Measurements from ENCODE around the gene PCDHB2. TPM values are rescaled to one million over a fixed set of nuclear protein-coding genes. Genes with fewer than 3 reads are reported as not detected.

Gene PCDHB2
- 4.9 and 8.9 TPM in 2 replicates for total RNA-seq (2014; rRNA removed; shearing (Covaris generic))
- 4.4 and 6.0 TPM in 2 replicates for polyA plus RNA-seq (2016; fragmentation: Nextera tagmentation; extraction: Ambion mirVana)

DNA sequence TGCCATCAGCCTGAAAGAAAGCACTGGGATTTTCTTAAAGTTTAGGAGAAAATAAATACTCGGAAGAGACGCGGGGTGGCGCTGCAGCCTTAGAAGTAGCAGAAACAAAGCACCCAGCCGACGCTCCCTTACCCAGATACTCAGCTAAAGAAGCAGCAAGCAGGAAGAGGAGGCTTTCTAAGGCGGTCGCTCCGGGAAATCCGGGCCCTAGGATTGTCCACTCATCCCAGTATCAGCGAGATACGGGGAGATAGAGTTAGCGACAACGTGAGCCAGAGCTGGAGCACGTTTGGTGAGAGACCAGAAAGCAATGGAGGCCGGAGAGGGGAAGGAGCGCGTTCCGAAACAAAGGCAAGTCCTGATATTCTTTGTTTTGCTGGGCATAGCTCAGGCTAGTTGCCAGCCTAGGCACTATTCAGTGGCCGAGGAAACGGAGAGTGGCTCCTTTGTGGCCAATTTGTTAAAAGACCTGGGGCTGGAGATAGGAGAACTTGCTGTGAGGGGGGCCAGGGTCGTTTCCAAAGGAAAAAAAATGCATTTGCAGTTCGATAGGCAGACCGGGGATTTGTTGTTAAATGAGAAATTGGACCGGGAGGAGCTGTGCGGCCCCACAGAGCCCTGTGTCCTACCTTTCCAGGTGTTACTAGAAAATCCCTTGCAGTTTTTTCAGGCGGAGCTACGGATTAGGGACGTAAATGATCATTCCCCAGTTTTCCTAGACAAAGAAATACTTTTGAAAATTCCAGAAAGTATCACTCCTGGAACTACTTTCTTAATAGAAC is at the start of gene PCDHB2:
Gene PCDHB2 (plus strand): TSS at position 135 of the 782 bp plus-strand sequence. CDS start 176 bp downstream, at position 311.
- H3K27me3 ChIP-seq (replicated peaks; ENCODE audit: insufficient read depth): peaks cover 11% of the 10 kb centered on the region; the same call in 1 of the 2 replicates
- H3K36me3 ChIP-seq (ENCODE audit: low read depth): no peaks in the 10 kb centered on the region
- H4K20me1 ChIP-seq (ENCODE audit: insufficient read depth): no peaks in the 10 kb centered on the region
- H3K4me1 ChIP-seq (ENCODE audit: insufficient read depth): no peaks in the 10 kb centered on the region
- 9 to 12% methylated on average over 29 of the region's 29 CpGs for WGBS, 2 experiments (ENCODE audit: low coverage in 1 of 2, low lambda C conversion rate in 2 of 2, missing lambda C conversion rate in 2 of 2)
- H3F3A ChIP-seq (ENCODE audit: insufficient read depth): no peaks in the 10 kb centered on the region
- in situ Hi-C loops (cut with MboI): no loop called here
- H3K27ac ChIP-seq: peak within 1 kb of the TSS; percentile 34; the same call in 1 of the 2 replicates
- peak within 1 kb of the TSS; percentile 74 for H3K9ac ChIP-seq
- DNase-seq: peak; percentile 80
- no peaks in the 10 kb centered on the region for H3K9me3 ChIP-seq (ENCODE audit: low read depth)
- peak within 1 kb of the TSS; percentile 72 for H3K4me3 ChIP-seq
- TF ChIP-seq EZH2phosphoT487 (IDR thresholded peaks at IDR 0.05; ENCODE audit: insufficient read depth, low read depth): no peak
- TF ChIP-seq EZH2 (IDR thresholded peaks at IDR 0.05; ENCODE audit: insufficient read depth, poor library complexity, severe bottlenecking): no peak
- H3K79me2 ChIP-seq (ENCODE audit: insufficient read depth): no peaks in the 10 kb centered on the region
- H3K4me2 ChIP-seq (ENCODE audit: unreplicated experiment): peak within 1 kb of the TSS; percentile 61
- no peaks in the 10 kb centered on the region for H3K9me2 ChIP-seq (ENCODE audit: insufficient read depth)
- peak within 1 kb of the TSS; percentile 79 for H2AFZ ChIP-seq

GRCh38 chr5:141050622-141051520 is 43.5 kb upstream of the PCDHB2 start, which contains the start of gene PCDHB1:
Gene PCDHB1, plus strand, starts transcription at chr5:141051374. Its CDS starts 97 bp downstream, at chr5:141051471.
- no peak within 1 kb of the TSS for H2AFZ ChIP-seq
- in situ Hi-C loops (cut with MboI): no loop called here
- no peaks in the 10 kb centered on the region for H3F3A ChIP-seq (ENCODE audit: insufficient read depth)
- H3K4me3 ChIP-seq: no peak within 1 kb of the TSS
- H3K27ac ChIP-seq: no peak within 1 kb of the TSS
- 20% methylated on average over 20 of the region's 20 CpGs for WGBS, 2 experiments (ENCODE audit: low coverage in 1 of 2, low lambda C conversion rate in 2 of 2, missing lambda C conversion rate in 2 of 2)
- H3K4me2 ChIP-seq (ENCODE audit: unreplicated experiment): no peak within 1 kb of the TSS
- no peaks in the 10 kb centered on the region for H3K9me3 ChIP-seq (ENCODE audit: low read depth)
- no peak for DNase-seq
- TF ChIP-seq EZH2phosphoT487 (IDR thresholded peaks at IDR 0.05; ENCODE audit: insufficient read depth, low read depth): no peak
- no peaks in the 10 kb centered on the region for H4K20me1 ChIP-seq (ENCODE audit: insufficient read depth)
- no peak within 1 kb of the TSS for H3K9ac ChIP-seq
- H3K4me1 ChIP-seq (ENCODE audit: insufficient read depth): no peaks in the 10 kb centered on the region
- no peaks in the 10 kb centered on the region for H3K27me3 ChIP-seq (replicated peaks; ENCODE audit: insufficient read depth)
- no peaks in the 10 kb centered on the region for H3K36me3 ChIP-seq (ENCODE audit: low read depth)
- no peaks in the 10 kb centered on the region for H3K79me2 ChIP-seq (ENCODE audit: insufficient read depth)
- no peaks in the 10 kb centered on the region for H3K9me2 ChIP-seq (ENCODE audit: insufficient read depth)

DNA sequence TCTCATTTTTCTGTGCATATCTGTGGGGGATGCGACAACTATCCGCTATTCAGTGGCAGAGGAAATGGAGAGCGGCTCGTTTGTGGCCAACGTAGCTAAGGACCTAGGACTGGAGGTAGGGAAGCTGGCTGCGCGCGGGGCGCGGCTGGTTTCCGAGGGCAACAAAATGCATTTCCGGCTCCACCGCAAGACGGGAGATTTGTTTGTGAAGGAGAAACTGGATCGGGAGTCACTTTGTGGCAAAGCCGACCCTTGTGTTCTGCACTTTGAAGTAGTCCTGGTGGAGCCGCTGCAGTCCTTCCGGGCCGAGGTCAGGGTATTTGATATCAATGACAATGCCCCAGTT is 42.9 kb upstream of the PCDHB2 start:
- H4K20me1 ChIP-seq (ENCODE audit: insufficient read depth): no peaks in the 10 kb centered on the region
- no peaks in the 10 kb centered on the region for H3K9me2 ChIP-seq (ENCODE audit: insufficient read depth)
- no peak for DNase-seq
- no peak overlapping the region for H2AFZ ChIP-seq
- H3F3A ChIP-seq (ENCODE audit: insufficient read depth): no peaks in the 10 kb centered on the region
- H3K79me2 ChIP-seq (ENCODE audit: insufficient read depth): no peaks in the 10 kb centered on the region
- H3K4me2 ChIP-seq (ENCODE audit: unreplicated experiment): no peak overlapping the region
- no peaks in the 10 kb centered on the region for H3K9me3 ChIP-seq (ENCODE audit: low read depth)
- H3K27me3 ChIP-seq (replicated peaks; ENCODE audit: insufficient read depth): no peaks in the 10 kb centered on the region
- no peak overlapping the region for H3K4me3 ChIP-seq
- H3K4me1 ChIP-seq (ENCODE audit: insufficient read depth): no peaks in the 10 kb centered on the region
- H3K36me3 ChIP-seq (ENCODE audit: low read depth): no peaks in the 10 kb centered on the region
- no peak overlapping the region for H3K9ac ChIP-seq
- TF ChIP-seq EZH2 (IDR thresholded peaks at IDR 0.05; ENCODE audit: insufficient read depth, poor library complexity, severe bottlenecking) (no peak), EZH2phosphoT487 (IDR thresholded peaks at IDR 0.05; ENCODE audit: insufficient read depth, low read depth) (no peak)
- in situ Hi-C loops (cut with MboI): no loop called here
- 13 to 14% methylated on average over 19 of the region's 19 CpGs for WGBS, 2 experiments (ENCODE audit: low coverage in 1 of 2, low lambda C conversion rate in 2 of 2, missing lambda C conversion rate in 2 of 2)
- H3K27ac ChIP-seq: no peak overlapping the region

DNA sequence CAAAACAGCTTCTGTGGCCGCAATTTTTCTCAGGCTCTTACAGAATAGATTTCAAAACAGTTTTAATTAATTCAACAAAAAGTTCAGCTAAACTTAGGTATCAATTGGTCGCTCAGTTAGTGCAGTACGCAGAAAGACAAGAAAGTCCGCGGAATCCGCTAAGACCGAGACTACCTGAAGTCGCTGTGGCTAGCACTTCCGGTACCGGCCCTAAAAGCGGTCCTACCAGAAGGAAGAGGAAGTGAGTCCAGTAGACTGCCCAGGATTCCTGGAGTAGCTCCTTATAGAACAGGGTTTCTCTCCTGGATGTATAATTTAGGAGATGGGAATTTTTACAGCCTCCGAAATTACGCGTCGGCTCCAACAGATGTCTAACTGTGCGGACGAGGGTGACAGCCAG is 16.6 kb upstream of the PCDHB2 start:
- Histone ChIP-seq H3K9ac (no peak overlapping the region), H3K4me3 (no peak overlapping the region), H3K9me2 (ENCODE audit: insufficient read depth) (no peaks in the 10 kb centered on the region), H4K20me1 (ENCODE audit: insufficient read depth) (no peaks in the 10 kb centered on the region), H3F3A (ENCODE audit: insufficient read depth) (no peaks in the 10 kb centered on the region), H3K79me2 (ENCODE audit: insufficient read depth) (no peaks in the 10 kb centered on the region), H3K36me3 (ENCODE audit: low read depth) (no peaks in the 10 kb centered on the region), H3K27me3 (replicated peaks; ENCODE audit: insufficient read depth) (peaks cover 5% of the 10 kb centered on the region; the same call in 1 of the 2 replicates), H3K27ac (no peak overlapping the region), H3K4me1 (ENCODE audit: insufficient read depth) (no peaks in the 10 kb centered on the region), H3K9me3 (ENCODE audit: low read depth) (no peaks in the 10 kb centered on the region), H3K4me2 (ENCODE audit: unreplicated experiment) (no peak overlapping the region), H2AFZ (no peak overlapping the region)
- no peak for DNase-seq
- 59 to 64% methylated on average over 17 of the region's 17 CpGs for WGBS, 2 experiments (ENCODE audit: low coverage in 1 of 2, low lambda C conversion rate in 2 of 2, missing lambda C conversion rate in 2 of 2)
- in situ Hi-C loops (cut with MboI): no loop called here
- no peak for TF ChIP-seq EZH2 (IDR thresholded peaks at IDR 0.05; ENCODE audit: insufficient read depth, poor library complexity, severe bottlenecking)
- no peak for TF ChIP-seq EZH2phosphoT487 (IDR thresholded peaks at IDR 0.05; ENCODE audit: insufficient read depth, low read depth)
